GM23338 (cell line): ENCODE data around the gene DENND5A. TPM values are rescaled to one million over a fixed set of nuclear protein-coding genes. Genes with fewer than 3 reads are reported as not detected.
A peak's percentile ranks its signal among the peaks of the same experiment; 100 is the strongest.

ENCODE experiments used
- ATAC-seq: fragments of 200-7000 bp; cut with Tn5 transposase; 3 replicates; pipeline ENCODE4 v1.9.1; 2020
- DNase-seq: peaks from one replicate; pipeline ENCODE4 v3.0.0-alpha.2; 2015; ENCODE audit warnings: low spot score
- H2AFZ ChIP-seq: fragments of 200-600 bp; sonication (generic); 2 replicates; pipeline ENCODE4 v1.8.0; 2016; ENCODE audit warnings: antibody characterized with exemption, mild to moderate bottlenecking, moderate library complexity
- H3F3A ChIP-seq: fragments of 200-600 bp; sonication (generic); replicated peaks from 2 replicates; pipeline ENCODE4 v1.8.0; 2017; ENCODE audit warnings: antibody characterized with exemption, mixed run types, low read depth
- H3K27ac ChIP-seq: fragments of 200-600 bp; sonication (generic); 2 replicates; pipeline ENCODE4 v1.6.1; 2016; ENCODE audit warnings: low read depth
- H3K27me3 ChIP-seq: fragments of 200-600 bp; sonication (generic); 2 replicates; pipeline ENCODE4 v1.8.0; 2016; ENCODE audit warnings: mild to moderate bottlenecking, mixed run types, moderate library complexity; ENCODE audit not compliant: insufficient read depth
- H3K36me3 ChIP-seq: fragments of 200-600 bp; sonication (generic); 2 replicates; pipeline ENCODE4 v1.8.0; 2016; ENCODE audit warnings: mild to moderate bottlenecking; ENCODE audit not compliant: insufficient read depth
- H3K4me1 ChIP-seq: fragments of 200-600 bp; sonication (generic); 2 replicates; pipeline ENCODE4 v1.8.0; 2016; ENCODE audit warnings: mild to moderate bottlenecking, moderate library complexity; ENCODE audit not compliant: insufficient read depth
- H3K4me2 ChIP-seq: fragments of 200-600 bp; sonication (generic); 2 replicates; pipeline ENCODE4 v1.7.1; 2017; ENCODE audit warnings: mixed run types
- H3K4me3 ChIP-seq: fragments of 200-600 bp; sonication (generic); 2 replicates; pipeline ENCODE4 v1.6.1; 2016; ENCODE audit warnings: mixed run types
- H3K79me2 ChIP-seq: fragments of 200-600 bp; sonication (generic); replicated peaks from 2 replicates; pipeline ENCODE4 v1.8.0; 2017; ENCODE audit warnings: mild to moderate bottlenecking; ENCODE audit not compliant: insufficient read depth
- H3K9me2 ChIP-seq: fragments of 200-600 bp; sonication (generic); 2 replicates; pipeline ENCODE4 v1.8.0; 2017; ENCODE audit not compliant: insufficient read depth
- H4K20me1 ChIP-seq: fragments of 200-600 bp; sonication (generic); replicated peaks from 2 replicates; pipeline ENCODE4 v1.8.0; 2017; ENCODE audit warnings: mild to moderate bottlenecking; ENCODE audit not compliant: insufficient read depth
- H3K27ac Mint-ChIP-seq: 2 replicates; pipeline ENCODE4 v1.8.0; 2020; ENCODE audit warnings: inconsistent platforms, mild to moderate bottlenecking, moderate library complexity, mixed read lengths
- H3K27me3 Mint-ChIP-seq: 3 replicates; pipeline ENCODE4 v1.8.0; 2022; ENCODE audit warnings: low read depth, mild to moderate bottlenecking, moderate library complexity, mixed read lengths, inconsistent platforms; ENCODE audit not compliant: insufficient read depth, poor library complexity
- H3K36me3 Mint-ChIP-seq: 3 replicates; pipeline ENCODE4 v1.8.0; 2021; ENCODE audit warnings: low read depth, mild to moderate bottlenecking, inconsistent platforms, moderate library complexity, mixed read lengths
- H3K4me1 Mint-ChIP-seq: 3 replicates; pipeline ENCODE4 v1.8.0; 2020; ENCODE audit warnings: mild to moderate bottlenecking, inconsistent platforms, mixed read lengths
- H3K4me3 Mint-ChIP-seq: 3 replicates; pipeline ENCODE4 v1.8.0; 2021; ENCODE audit warnings: moderate library complexity, mild to moderate bottlenecking, inconsistent platforms, mixed read lengths
- H3K9me3 Mint-ChIP-seq: 3 replicates; pipeline ENCODE4 v1.8.0; 2020; ENCODE audit warnings: moderate library complexity, mild to moderate bottlenecking, inconsistent platforms, mixed read lengths
- EZH2phosphoT487 ChIP-seq: fragments of 200-600 bp; sonication (generic); IDR thresholded peaks from one replicate; pipeline ENCODE4 v1.8.1; 2018; ENCODE audit warnings: antibody characterized with exemption; ENCODE audit not compliant: unreplicated experiment
- JUNB ChIP-seq: IDR thresholded peaks from one replicate; pipeline ENCODE4 v1.6.1; 2016; ENCODE audit warnings: antibody characterized with exemption; ENCODE audit not compliant: unreplicated experiment
- ZNF114 ChIP-seq: fragments of 250-450 bp; sonication (Bioruptor Pico); IDR thresholded peaks from 2 replicates; pipeline ENCODE4 v1.5.0; 2020; ENCODE audit warnings: mild to moderate bottlenecking, moderate library complexity
- polyA plus RNA-seq: library from polyadenylated mRNA; unstranded; fragments of >200 nt; fragmentation: Nextera tagmentation; extraction: Ambion mirVana; gene quantifications from 2 replicates; pipeline ENCODE4 v1.2.1, GENCODE V29; 2016
- total RNA-seq: library from RNA; depleted of rRNA; stranded (reverse); fragments of >200 nt; shearing (Covaris generic); gene quantifications from 2 replicates; pipeline ENCODE4 v1.2.3, GENCODE V29; 2014
- TF ChIP-seq, protein P1 (sequence below): IDR thresholded peaks from one replicate; pipeline ENCODE4 v1.6.1; 2018; ENCODE audit warnings: antibody characterized with exemption; ENCODE audit not compliant: unreplicated experiment
- TF ChIP-seq, protein P2 (sequence below), 2 experiments: fragments of 200-600 bp in 1 of 2; sonication (generic) in 1 of 2; conservative IDR thresholded peaks; 2 replicates each; pipeline versions ENCODE4 v1.5.1 to v1.6.1; 2016 to 2017; ENCODE audit warnings: antibody characterized with exemption in 2 of 2, low read depth in 2 of 2, mild to moderate bottlenecking in 2 of 2, moderate library complexity in 1 of 2

DENND5A gene
- total and polyA plus RNA-seq, 2 experiments from 2014 or later = 28.1 to 56.3 TPM

DNA sequence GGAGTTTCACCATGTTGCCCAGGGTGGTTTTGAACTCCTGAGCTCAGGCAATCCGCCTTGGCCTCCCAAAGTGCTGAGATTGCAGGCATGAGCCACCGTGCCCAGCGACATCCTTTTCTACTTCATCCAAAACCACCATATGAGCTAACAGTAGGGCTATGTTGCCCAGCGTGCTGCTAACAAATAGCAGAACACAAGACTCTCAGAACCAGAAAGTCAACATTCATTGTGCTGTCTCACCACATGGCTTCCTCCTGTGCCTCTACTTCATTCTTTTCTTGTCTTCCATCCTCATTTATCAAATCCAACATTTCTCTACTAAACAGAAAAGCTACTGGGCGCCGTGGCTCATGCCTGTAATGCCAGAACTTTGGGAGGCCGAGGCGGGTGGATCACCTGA lies 12.0 kb upstream of the DENND5A start (continued):
- TF ChIP-seq ZNF114 = no peak
- TF ChIP-seq, protein P1, sequence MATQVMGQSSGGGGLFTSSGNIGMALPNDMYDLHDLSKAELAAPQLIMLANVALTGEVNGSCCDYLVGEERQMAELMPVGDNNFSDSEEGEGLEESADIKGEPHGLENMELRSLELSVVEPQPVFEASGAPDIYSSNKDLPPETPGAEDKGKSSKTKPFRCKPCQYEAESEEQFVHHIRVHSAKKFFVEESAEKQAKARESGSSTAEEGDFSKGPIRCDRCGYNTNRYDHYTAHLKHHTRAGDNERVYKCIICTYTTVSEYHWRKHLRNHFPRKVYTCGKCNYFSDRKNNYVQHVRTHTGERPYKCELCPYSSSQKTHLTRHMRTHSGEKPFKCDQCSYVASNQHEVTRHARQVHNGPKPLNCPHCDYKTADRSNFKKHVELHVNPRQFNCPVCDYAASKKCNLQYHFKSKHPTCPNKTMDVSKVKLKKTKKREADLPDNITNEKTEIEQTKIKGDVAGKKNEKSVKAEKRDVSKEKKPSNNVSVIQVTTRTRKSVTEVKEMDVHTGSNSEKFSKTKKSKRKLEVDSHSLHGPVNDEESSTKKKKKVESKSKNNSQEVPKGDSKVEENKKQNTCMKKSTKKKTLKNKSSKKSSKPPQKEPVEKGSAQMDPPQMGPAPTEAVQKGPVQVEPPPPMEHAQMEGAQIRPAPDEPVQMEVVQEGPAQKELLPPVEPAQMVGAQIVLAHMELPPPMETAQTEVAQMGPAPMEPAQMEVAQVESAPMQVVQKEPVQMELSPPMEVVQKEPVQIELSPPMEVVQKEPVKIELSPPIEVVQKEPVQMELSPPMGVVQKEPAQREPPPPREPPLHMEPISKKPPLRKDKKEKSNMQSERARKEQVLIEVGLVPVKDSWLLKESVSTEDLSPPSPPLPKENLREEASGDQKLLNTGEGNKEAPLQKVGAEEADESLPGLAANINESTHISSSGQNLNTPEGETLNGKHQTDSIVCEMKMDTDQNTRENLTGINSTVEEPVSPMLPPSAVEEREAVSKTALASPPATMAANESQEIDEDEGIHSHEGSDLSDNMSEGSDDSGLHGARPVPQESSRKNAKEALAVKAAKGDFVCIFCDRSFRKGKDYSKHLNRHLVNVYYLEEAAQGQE = no peak
- no peak for TF ChIP-seq JUNB
- no peak for TF ChIP-seq EZH2phosphoT487

DNA sequence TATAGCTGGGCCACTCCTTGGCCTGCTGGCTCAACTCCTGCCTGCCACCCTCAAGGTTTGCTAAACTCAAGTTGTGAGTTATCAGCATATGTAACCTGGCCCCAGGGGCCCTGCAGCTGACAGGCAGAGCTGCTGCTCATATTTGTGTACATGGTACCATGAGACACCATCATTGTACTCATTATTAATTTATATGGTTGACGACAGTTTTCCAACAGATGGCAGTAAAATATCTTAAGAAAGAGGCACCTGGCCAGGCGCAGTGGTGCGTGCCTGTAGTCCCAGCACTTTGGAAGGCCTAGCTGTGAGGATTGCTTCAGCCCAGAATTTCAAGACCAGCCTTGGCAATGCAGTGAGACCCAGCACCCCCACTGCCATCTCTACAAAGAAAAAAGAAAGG lies 11.4 kb upstream of the DENND5A start:
- Histone ChIP-seq H3K36me3 (peaks cover 10% of the 10 kb centered on the region), H3K4me1 (no peaks in the 10 kb centered on the region), H3F3A (peaks cover 8% of the 10 kb centered on the region; the same call in 1 of the 2 replicates), H3K27me3 (no peaks in the 10 kb centered on the region), H3K4me3 (no peak overlapping the region), H3K4me2 (no peak overlapping the region), H3K79me2 (no peaks in the 10 kb centered on the region), H2AFZ (no peak overlapping the region), H3K9me2 (no peaks in the 10 kb centered on the region), H4K20me1 (peaks cover 3% of the 10 kb centered on the region), H3K27ac (no peak overlapping the region)
- peaks cover 22% of the 10 kb centered on the region for H3K36me3 Mint-ChIP-seq
- H3K9me3 Mint-ChIP-seq = no peaks in the 10 kb centered on the region
- no peak overlapping the region for H3K27ac Mint-ChIP-seq
- TF ChIP-seq, protein P2, sequence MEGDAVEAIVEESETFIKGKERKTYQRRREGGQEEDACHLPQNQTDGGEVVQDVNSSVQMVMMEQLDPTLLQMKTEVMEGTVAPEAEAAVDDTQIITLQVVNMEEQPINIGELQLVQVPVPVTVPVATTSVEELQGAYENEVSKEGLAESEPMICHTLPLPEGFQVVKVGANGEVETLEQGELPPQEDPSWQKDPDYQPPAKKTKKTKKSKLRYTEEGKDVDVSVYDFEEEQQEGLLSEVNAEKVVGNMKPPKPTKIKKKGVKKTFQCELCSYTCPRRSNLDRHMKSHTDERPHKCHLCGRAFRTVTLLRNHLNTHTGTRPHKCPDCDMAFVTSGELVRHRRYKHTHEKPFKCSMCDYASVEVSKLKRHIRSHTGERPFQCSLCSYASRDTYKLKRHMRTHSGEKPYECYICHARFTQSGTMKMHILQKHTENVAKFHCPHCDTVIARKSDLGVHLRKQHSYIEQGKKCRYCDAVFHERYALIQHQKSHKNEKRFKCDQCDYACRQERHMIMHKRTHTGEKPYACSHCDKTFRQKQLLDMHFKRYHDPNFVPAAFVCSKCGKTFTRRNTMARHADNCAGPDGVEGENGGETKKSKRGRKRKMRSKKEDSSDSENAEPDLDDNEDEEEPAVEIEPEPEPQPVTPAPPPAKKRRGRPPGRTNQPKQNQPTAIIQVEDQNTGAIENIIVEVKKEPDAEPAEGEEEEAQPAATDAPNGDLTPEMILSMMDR (conservative IDR thresholded peaks at IDR 0.05; ENCODE audit: low read depth in 2 of 2) = peak in 1 of 2 experiments; percentile 34; a peak in 2 of 4 replicates
- TF ChIP-seq, protein P1 = no peak
- no peak overlapping the region for H3K4me3 Mint-ChIP-seq
- DNase-seq = no peak
- H3K27me3 Mint-ChIP-seq = peaks cover 5% of the 10 kb centered on the region
- no peaks in the 10 kb centered on the region for H3K4me1 Mint-ChIP-seq
- peak; percentile 39; the same call in 2 of the 3 replicates for ATAC-seq
